ENCODE measurements around the gene C5AR1.

Gene C5AR1

DNA sequence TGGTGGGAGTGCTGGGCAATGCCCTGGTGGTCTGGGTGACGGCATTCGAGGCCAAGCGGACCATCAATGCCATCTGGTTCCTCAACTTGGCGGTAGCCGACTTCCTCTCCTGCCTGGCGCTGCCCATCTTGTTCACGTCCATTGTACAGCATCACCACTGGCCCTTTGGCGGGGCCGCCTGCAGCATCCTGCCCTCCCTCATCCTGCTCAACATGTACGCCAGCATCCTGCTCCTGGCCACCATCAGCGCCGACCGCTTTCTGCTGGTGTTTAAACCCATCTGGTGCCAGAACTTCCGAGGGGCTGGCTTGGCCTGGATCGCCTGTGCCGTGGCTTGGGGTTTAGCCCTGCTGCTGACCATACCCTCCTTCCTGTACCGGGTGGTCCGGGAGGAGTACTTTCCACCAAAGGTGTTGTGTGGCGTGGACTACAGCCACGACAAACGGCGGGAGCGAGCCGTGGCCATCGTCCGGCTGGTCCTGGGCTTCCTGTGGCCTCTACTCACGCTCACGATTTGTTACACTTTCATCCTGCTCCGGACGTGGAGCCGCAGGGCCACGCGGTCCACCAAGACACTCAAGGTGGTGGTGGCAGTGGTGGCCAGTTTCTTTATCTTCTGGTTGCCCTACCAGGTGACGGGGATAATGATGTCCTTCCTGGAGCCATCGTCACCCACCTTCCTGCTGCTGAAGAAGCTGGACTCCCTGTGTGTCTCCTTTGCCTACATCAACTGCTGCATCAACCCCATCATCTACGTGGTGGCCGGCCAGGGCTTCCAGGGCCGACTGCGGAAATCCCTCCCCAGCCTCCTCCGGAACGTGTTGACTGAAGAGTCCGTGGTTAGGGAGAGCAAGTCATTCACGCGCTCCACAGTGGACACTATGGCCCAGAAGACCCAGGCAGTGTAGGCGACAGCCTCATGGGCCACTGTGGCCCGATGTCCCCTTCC lies 10.5 kb downstream of the C5AR1 start:
- TF ChIP-seq, protein P1, sequence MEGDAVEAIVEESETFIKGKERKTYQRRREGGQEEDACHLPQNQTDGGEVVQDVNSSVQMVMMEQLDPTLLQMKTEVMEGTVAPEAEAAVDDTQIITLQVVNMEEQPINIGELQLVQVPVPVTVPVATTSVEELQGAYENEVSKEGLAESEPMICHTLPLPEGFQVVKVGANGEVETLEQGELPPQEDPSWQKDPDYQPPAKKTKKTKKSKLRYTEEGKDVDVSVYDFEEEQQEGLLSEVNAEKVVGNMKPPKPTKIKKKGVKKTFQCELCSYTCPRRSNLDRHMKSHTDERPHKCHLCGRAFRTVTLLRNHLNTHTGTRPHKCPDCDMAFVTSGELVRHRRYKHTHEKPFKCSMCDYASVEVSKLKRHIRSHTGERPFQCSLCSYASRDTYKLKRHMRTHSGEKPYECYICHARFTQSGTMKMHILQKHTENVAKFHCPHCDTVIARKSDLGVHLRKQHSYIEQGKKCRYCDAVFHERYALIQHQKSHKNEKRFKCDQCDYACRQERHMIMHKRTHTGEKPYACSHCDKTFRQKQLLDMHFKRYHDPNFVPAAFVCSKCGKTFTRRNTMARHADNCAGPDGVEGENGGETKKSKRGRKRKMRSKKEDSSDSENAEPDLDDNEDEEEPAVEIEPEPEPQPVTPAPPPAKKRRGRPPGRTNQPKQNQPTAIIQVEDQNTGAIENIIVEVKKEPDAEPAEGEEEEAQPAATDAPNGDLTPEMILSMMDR (IDR thresholded peaks at IDR 0.05; ENCODE audit: borderline replicate concordance, control extremely low read depth, extremely low read depth, insufficient read depth, missing control alignments), result no peak
- DNase-seq (ENCODE audit: low spot score), result no peak
- in situ Hi-C loops (cut with MboI; ENCODE audit: low sequenced_read_pairs, unreplicated experiment), result no loop called here

GRCh38 chr19:47321630-47322029 lies 12.0 kb downstream of the C5AR1 start:
- TF ChIP-seq, protein P1 (IDR thresholded peaks at IDR 0.05; ENCODE audit: borderline replicate concordance, control extremely low read depth, extremely low read depth, insufficient read depth, missing control alignments), result no peak
- DNase-seq (ENCODE audit: low spot score), result no peak
- in situ Hi-C loops (cut with MboI; ENCODE audit: low sequenced_read_pairs, unreplicated experiment), result no loop called here

- TF ChIP-seq, protein P1 (IDR thresholded peaks at IDR 0.05; ENCODE audit: borderline replicate concordance, control extremely low read depth, extremely low read depth, insufficient read depth, missing control alignments), result no peak
- in situ Hi-C loops (cut with MboI; ENCODE audit: low sequenced_read_pairs, unreplicated experiment), result no loop called here
- DNase-seq (ENCODE audit: low spot score), result no peak
These were observed 12.4 kb downstream of the C5AR1 start for GRCh38 chr19:47322058-47322457.

GRCh38 chr19:47323409-47323808 lies 13.7 kb downstream of the C5AR1 start:
- no peak for DNase-seq (ENCODE audit: low spot score)
- in situ Hi-C loops (cut with MboI; ENCODE audit: low sequenced_read_pairs, unreplicated experiment), result no loop called here
- TF ChIP-seq, protein P1 (IDR thresholded peaks at IDR 0.05; ENCODE audit: borderline replicate concordance, control extremely low read depth, extremely low read depth, insufficient read depth, missing control alignments), result no peak

GRCh38 chr19:47323872-47324271 lies 14.2 kb downstream of the C5AR1 start:
- TF ChIP-seq, protein P1 (IDR thresholded peaks at IDR 0.05; ENCODE audit: borderline replicate concordance, control extremely low read depth, extremely low read depth, insufficient read depth, missing control alignments), result no peak
- in situ Hi-C loops (cut with MboI; ENCODE audit: low sequenced_read_pairs, unreplicated experiment), result no loop called here

DNA sequence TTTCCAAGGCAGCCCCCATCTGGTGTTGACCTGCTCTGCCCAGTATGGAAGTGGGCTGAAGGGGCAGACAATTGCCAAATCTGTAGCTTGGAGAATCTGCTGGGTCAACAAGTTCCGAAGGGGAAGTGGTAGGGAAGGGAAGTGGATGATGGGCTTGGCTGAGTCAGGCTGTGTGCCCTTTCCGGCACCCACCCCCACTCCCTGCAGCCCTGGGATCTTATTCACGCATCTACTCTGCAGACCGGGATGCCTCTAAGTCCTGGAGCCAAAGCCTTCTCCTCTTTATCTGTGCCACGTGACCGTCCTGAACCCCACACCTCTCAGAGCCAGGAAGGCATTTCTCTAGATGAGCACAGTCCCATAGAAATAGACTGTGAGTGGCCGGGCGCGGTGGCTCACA lies 14.8 kb downstream of the C5AR1 start:
- in situ Hi-C loops (cut with MboI; ENCODE audit: low sequenced_read_pairs, unreplicated experiment), result no loop called here
- no peak for DNase-seq (ENCODE audit: low spot score)
- TF ChIP-seq, protein P1 (IDR thresholded peaks at IDR 0.05; ENCODE audit: borderline replicate concordance, control extremely low read depth, extremely low read depth, insufficient read depth, missing control alignments), result no peak

More at GRCh38 chr19:47323872-47324271, 14.2 kb downstream of the C5AR1 start:
- DNase-seq (ENCODE audit: low spot score), result no peak
